Measurements from ENCODE around the gene CLCN5. TPM values are rescaled to one million over a fixed set of nuclear protein-coding genes. Genes with fewer than 3 reads are reported as not detected.

Gene CLCN5
- total RNA-seq, 1 experiment from 2014 or later: 10.7 TPM

- TF ChIP-seq ZNF281 (CRISPR knock-in tag; IDR thresholded peaks at IDR 0.05) (no peak), USF1 (CRISPR knock-in tag; IDR thresholded peaks at IDR 0.05) (no peak), NR2C2 (CRISPR knock-in tag; IDR thresholded peaks at IDR 0.05) (no peak), E2F4 (CRISPR knock-in tag; IDR thresholded peaks at IDR 0.05; ENCODE audit: borderline replicate concordance, low read depth) (no peak)
Measured at GRCh38 chrX:50103176-50103575, 180.8 kb downstream of the CLCN5 start (continued).

DNA sequence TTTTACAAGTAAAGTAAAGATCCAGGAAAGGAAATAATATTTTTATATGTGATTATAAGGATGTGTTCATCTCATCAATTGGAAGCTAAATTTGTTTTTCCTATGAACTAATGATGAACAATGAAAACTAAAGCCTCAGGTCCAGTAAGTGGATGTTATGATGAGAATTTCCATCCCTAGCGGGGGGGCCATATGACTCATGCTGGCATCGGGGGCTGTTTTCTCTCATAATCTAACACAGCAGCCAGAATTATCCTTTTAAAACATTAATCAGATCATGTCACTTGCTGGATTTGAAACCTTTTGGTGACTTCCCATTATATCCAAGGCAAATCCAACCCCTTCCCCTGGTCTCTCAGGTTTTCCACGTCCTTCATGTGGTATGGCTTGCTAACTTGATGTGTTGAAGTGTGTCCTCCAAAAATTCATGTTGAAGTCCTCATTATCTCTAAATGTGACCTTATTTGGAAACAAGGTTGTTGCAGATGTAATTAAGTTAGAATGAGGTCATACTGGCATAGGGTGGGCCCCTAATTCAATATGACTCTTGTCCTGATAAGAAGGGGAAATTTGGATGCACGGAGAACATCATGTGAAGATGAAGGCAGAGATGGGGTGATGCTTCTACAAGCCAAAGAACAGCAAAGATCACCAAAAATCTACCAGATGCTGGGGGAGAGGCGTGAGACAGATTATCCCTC, 181.6 kb downstream of the CLCN5 start:
- CTCF ChIA-PET: no interaction called here
- no peak overlapping the region for H3K27ac Mint-ChIP-seq

More for the DNA sequence above, 181.6 kb downstream of the CLCN5 start:
- H3K4me3 Mint-ChIP-seq: no peak overlapping the region
- peaks cover 24% of the 10 kb centered on the region for H3K4me1 Mint-ChIP-seq
- H3K36me3 Mint-ChIP-seq: no peaks in the 10 kb centered on the region
- ATAC-seq: no peak
- no peaks in the 10 kb centered on the region for H3K27me3 Mint-ChIP-seq (ENCODE audit: low read depth)
- H3K9me3 Mint-ChIP-seq: no peaks in the 10 kb centered on the region
- TF ChIP-seq, protein P1, sequence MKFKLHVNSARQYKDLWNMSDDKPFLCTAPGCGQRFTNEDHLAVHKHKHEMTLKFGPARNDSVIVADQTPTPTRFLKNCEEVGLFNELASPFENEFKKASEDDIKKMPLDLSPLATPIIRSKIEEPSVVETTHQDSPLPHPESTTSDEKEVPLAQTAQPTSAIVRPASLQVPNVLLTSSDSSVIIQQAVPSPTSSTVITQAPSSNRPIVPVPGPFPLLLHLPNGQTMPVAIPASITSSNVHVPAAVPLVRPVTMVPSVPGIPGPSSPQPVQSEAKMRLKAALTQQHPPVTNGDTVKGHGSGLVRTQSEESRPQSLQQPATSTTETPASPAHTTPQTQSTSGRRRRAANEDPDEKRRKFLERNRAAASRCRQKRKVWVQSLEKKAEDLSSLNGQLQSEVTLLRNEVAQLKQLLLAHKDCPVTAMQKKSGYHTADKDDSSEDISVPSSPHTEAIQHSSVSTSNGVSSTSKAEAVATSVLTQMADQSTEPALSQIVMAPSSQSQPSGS (CRISPR knock-in tag; IDR thresholded peaks at IDR 0.05; ENCODE audit: borderline replicate concordance, low read depth): no peak
- TF ChIP-seq ZNF396 (CRISPR knock-in tag; IDR thresholded peaks at IDR 0.05; ENCODE audit: borderline replicate concordance): no peak
- TF ChIP-seq GRHL2 (CRISPR knock-in tag; IDR thresholded peaks at IDR 0.05; ENCODE audit: insufficient replicate concordance, severe bottlenecking): no peak
- no peak for TF ChIP-seq SOX15 (CRISPR knock-in tag; IDR thresholded peaks at IDR 0.05)
- TF ChIP-seq NFE2L1 (CRISPR knock-in tag; IDR thresholded peaks at IDR 0.05): no peak
- TF ChIP-seq MYBL2 (CRISPR knock-in tag; IDR thresholded peaks at IDR 0.05): no peak
- no peak for TF ChIP-seq AFF4 (CRISPR knock-in tag; IDR thresholded peaks at IDR 0.05; ENCODE audit: borderline replicate concordance)
- no peak for TF ChIP-seq IRF1 (CRISPR knock-in tag; IDR thresholded peaks at IDR 0.05)
- TF ChIP-seq NR2C2 (CRISPR knock-in tag; IDR thresholded peaks at IDR 0.05): no peak
- no peak for TF ChIP-seq FOXK1 (CRISPR knock-in tag; IDR thresholded peaks at IDR 0.05)
- TF ChIP-seq IRF2 (CRISPR knock-in tag; IDR thresholded peaks at IDR 0.05; ENCODE audit: borderline replicate concordance, low read depth): no peak
- DNase-seq (ENCODE audit: low spot score): no peak
- POLR2A ChIA-PET: no interaction called here
